WI38 (cell line): ENCODE measurements around the gene FFAR3.
"Not testable (repeated sequence)": the region's sequence is repeated elsewhere in the genome, so short reads cannot be mapped to it uniquely, and the experiment has no call there.

Experiments used
- H3K4me3 ChIP-seq: 2 replicates; pipeline ENCODE4 v1.5.1; 2011; ENCODE audit warnings: low read depth, mild to moderate bottlenecking, control low read depth, low read length
- TF ChIP-seq, protein P1 (sequence below): IDR thresholded peaks from 2 replicates; pipeline ENCODE4 v1.5.1; 2012; ENCODE audit warnings: low read depth, mild to moderate bottlenecking, control low read depth, low read length

The FFAR3 gene

DNA sequence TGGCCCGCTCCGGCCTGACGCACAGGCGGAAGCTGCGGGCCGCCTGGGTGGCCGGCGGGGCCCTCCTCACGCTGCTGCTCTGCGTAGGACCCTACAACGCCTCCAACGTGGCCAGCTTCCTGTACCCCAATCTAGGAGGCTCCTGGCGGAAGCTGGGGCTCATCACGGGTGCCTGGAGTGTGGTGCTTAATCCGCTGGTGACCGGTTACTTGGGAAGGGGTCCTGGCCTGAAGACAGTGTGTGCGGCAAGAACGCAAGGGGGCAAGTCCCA lies 6.1 kb upstream of the FFAR3 start:
- TF ChIP-seq, protein P1, sequence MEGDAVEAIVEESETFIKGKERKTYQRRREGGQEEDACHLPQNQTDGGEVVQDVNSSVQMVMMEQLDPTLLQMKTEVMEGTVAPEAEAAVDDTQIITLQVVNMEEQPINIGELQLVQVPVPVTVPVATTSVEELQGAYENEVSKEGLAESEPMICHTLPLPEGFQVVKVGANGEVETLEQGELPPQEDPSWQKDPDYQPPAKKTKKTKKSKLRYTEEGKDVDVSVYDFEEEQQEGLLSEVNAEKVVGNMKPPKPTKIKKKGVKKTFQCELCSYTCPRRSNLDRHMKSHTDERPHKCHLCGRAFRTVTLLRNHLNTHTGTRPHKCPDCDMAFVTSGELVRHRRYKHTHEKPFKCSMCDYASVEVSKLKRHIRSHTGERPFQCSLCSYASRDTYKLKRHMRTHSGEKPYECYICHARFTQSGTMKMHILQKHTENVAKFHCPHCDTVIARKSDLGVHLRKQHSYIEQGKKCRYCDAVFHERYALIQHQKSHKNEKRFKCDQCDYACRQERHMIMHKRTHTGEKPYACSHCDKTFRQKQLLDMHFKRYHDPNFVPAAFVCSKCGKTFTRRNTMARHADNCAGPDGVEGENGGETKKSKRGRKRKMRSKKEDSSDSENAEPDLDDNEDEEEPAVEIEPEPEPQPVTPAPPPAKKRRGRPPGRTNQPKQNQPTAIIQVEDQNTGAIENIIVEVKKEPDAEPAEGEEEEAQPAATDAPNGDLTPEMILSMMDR: no peak
- H3K4me3 ChIP-seq: no peak overlapping the region

DNA sequence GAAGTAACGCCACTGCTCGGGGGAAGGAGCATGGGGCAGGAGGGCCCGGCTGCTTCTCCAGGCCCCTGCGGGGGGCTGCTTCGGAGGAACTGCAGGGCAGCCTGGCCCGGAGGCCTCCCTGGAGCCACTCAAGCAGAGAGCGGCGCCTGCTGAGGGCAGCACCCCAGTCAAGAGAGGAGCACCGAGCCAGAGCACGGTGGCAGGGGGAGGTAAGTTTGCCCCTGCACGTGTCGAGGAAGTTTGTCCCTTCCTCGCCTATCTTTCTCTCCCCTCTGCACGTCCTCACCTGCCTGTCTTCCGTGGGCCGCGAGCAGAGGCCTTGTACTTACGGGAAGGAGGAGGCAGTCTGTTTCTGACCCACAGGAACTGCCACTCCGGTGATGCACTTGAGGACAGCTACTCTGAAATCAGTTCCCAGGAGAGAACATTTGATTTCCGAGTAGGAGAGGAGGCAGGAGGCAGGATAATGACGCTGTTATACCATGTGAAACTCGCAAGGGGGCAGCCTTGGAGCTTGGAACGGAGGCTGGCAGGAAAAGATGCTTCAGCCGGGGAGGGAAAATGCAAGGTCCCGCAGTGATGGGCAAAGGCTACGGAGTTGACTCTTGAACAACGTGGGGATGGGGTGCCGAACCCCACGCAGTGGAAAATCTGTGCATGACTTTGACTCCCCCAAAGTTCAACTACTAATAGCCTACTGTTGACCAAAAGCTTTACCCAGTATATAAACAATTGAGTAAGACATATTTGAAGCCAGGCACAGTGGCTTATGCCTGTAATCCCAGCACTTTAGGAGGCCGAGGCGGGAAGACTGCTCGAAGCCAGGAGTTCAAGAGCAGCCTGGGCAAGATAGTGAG lies 5.6 kb upstream of the FFAR3 start:
- TF ChIP-seq, protein P1: peak; percentile 72
- H3K4me3 ChIP-seq: no peak overlapping the region

DNA sequence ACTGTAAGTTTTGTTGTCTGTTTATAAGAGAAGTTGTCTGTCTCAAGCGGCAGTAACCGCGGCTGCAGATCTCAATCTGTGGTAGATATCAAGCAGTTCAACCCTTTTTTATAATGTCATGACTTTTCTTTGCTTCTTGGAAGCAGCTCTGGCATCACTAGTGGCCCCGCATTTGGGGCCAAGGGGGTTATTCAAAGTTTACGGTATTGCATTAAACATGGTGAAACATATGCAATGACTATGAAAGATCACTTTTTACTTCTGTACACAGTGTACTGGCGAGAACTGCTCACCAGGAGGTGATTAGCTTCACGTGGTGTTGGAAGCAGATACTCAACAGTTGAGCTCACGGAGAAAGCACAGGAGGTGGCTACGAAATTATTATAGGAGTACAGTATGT lies 4.6 kb upstream of the FFAR3 start:
- no peak overlapping the region for H3K4me3 ChIP-seq
- TF ChIP-seq, protein P1: no peak

DNA sequence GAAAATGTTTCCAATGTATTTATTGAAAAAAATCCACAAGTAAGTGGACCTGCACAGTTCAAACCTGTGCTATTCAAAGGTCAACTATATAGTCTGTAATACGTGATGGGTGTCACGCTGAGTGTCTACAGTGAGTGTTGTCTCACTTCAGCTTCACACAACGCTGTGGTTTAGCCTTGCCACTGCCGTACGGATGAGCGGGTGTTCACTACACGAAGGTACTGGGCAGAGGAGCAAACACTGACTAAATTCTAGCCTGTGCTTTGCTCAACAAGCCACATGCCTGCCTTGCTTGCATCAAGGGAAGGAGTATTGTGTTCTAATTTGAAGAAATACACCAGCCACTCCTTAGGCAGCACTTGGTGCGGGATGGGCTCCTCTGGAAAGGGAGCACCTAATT lies 3.4 kb upstream of the FFAR3 start:
- no peak overlapping the region for H3K4me3 ChIP-seq
- TF ChIP-seq, protein P1: no peak

DNA sequence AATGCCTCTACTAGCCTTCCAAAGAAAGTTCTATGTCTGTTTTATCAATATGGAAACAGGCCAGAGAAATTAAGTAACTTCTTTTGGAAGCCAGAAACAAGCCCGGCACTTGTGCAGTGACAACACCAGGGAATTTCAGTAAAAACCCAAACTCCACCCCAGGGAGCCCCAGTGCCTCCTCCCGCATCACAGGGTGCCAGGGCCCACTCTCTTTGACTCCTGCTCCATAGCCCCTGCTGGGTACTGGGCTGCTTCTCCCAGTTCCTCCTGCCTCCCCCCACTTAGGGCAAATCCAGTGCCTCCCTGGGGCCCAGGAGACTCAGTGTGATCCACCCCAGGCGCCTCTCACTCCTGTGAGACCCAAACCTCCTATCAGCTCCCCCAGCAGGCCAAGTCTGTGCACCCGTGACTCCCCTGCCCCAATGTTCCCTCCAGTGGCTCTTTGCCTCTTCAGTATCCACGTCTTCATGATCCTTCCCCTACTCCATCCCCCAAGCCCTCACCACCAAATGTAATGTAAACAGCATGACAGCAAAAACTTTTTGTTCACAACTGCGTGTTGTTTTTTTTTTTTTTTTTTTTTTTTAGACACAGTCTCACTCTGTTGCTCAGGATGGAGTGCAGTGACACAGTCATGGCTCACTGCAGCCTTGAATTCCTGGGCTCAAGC lies 2.3 kb upstream of the FFAR3 start:
- TF ChIP-seq, protein P1: no peak
- no peak overlapping the region for H3K4me3 ChIP-seq

DNA sequence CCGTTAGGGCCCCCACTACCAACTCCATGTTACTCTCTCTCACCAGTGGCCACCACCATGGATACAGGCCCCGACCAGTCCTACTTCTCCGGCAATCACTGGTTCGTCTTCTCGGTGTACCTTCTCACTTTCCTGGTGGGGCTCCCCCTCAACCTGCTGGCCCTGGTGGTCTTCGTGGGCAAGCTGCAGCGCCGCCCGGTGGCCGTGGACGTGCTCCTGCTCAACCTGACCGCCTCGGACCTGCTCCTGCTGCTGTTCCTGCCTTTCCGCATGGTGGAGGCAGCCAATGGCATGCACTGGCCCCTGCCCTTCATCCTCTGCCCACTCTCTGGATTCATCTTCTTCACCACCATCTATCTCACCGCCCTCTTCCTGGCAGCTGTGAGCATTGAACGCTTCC lies 574 bp downstream of the FFAR3 start:
- not testable (repeated sequence) for H3K4me3 ChIP-seq

DNA sequence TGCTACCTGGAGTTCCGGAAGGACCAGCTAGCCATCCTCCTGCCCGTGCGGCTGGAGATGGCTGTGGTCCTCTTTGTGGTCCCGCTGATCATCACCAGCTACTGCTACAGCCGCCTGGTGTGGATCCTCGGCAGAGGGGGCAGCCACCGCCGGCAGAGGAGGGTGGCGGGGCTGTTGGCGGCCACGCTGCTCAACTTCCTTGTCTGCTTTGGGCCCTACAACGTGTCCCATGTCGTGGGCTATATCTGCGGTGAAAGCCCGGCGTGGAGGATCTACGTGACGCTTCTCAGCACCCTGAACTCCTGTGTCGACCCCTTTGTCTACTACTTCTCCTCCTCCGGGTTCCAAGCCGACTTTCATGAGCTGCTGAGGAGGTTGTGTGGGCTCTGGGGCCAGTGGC lies 1.1 kb downstream of the FFAR3 start:
- not testable (repeated sequence) for H3K4me3 ChIP-seq

DNA sequence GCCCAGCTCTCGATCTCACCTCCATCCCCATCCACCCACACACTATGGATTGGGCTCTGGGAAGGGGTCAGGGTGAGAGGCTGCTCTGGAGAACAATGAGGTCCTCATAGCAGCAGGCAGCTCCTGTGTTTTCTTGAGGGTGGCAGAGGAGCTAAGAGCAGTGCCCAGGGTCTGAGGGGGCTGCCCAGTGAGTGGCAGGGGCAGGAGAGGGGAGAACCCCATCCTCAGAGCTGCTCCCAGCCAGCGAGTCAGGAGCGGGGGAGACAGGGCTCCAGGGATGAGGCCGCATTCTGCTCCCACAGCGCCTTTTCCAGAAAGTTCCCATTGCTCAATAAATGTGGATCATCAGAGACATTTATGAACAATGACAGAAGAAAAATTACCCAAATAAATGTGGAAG lies 1.8 kb downstream of the FFAR3 start:
- not testable (repeated sequence) for H3K4me3 ChIP-seq

DNA sequence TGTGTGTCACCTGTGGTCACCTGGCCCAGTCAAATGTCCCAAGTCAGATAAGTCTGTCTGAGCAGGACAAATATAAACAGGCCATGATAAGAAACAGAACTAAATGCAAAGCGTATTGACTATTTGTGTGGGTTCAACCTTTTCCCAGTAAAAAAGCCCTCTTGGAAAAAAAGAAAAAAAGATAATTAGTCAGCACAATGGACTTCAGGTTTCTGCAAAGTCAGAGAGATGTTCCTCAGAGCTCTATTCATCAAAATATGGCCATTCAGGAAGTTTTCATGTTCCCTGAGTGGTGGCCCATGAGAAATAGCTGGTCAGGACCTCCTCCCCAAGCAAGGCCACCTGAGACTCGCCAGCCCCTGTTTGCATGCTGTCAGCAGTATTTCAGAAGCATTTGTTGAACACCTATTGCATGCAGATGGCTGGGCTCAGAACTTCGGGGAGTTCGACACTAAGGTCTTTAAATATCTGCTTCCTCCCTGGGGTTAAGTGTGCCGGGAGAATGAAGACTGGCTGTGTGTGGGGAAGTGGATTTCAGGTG lies 2.7 kb downstream of the FFAR3 start:
- H3K4me3 ChIP-seq: no peak overlapping the region
- TF ChIP-seq, protein P1: no peak
